Fibroblast of the conjunctiva (primary cell): ENCODE data around the gene POLRMT.
A peak's percentile ranks its signal among the peaks of the same experiment; 100 is the strongest.
"Not testable (repeated sequence)": the region's sequence is repeated elsewhere in the genome, so short reads cannot be mapped to it uniquely, and the experiment has no call there.

Experiments used
- DNase-seq: peaks from one replicate; pipeline ENCODE4 v3.0.0-alpha.2; 2010; ENCODE audit warnings: low read depth

POLRMT gene

DNA sequence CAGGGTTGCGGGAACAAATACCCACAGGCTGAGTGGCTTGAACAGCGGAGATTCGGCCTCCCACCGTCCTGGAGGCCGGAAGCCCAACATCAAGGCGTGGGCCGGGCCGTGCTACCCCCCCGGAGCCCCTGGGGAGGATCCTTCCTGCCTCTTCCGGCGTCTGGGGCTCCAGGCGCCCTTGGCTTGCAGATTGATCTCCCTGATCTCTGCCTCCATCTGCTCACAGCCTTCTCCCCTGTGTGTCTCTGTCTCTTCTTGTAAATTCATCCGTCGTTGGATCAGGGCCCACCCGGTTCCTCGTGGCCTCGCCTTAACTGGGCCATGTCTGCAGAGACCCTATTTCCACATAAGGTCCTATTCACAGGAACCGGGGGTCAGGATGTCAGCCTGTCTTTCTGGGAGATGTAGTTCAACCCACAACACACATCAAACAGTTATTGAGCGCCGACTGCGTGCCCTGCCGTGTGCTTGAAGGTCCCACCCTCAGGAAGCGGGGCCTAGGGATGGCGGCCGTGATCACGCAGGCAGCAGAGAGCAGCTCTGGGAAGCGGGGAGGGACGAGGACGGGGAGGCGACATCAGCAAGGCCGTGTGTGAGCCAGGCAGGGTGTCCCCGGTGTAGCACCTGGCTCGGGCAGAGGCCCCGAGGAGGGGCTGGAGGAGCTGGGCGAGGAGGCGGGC lies 22.4 kb downstream of the POLRMT start:
- peak; percentile 29 for DNase-seq

DNA sequence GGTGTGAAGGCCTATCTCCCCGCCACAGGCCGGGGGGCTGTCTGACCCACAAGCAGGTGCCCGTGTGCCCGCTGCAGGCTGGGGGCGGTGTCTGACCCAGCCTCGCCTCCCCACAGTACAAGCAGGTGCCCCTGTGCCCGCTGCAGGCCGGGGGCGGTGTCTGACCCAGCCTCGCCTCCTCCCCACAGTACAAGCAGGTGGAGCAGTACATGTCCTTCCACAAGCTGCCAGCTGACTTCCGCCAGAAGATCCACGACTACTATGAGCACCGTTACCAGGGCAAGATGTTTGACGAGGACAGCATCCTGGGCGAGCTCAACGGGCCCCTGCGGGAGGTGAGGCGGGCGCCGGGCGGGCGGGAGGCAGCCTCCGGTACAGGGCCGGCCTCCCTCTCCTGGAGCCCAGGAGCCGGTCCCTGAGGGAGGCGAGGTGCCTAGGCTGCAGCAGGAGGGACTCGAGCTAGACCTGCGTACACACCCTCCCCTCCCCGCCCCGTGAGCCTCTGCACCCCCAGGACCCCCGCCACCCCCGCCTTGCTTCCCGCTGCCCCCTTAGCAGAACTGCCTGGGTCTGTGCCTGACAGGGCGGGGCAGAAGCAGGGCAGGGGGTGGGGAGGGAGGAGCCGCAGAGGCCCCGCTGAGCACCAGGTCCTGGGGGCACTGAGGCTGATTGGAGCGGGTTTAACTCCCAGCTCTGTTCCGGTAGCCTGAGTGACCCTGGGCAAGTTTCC lies 23.1 kb downstream of the POLRMT start:
- DNase-seq: no peak

DNA sequence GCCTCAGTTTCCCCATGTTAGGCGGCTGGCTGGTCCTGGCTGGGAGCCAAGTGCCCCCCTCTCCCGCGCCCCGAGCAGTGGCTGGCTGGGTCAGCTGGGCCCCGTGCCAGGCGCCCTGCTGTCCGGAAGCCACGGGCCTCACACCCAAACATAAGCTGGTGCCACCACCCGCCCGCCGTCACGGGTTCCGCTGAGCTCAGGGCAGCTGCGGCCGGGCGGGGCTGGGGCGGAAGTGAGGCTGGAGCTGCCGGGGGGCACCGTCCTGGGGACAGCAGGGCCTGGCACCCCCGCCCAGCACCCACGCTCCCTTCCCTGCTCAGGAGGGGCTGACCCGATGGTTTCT lies 24.4 kb downstream of the POLRMT start:
- no peak for DNase-seq

DNA sequence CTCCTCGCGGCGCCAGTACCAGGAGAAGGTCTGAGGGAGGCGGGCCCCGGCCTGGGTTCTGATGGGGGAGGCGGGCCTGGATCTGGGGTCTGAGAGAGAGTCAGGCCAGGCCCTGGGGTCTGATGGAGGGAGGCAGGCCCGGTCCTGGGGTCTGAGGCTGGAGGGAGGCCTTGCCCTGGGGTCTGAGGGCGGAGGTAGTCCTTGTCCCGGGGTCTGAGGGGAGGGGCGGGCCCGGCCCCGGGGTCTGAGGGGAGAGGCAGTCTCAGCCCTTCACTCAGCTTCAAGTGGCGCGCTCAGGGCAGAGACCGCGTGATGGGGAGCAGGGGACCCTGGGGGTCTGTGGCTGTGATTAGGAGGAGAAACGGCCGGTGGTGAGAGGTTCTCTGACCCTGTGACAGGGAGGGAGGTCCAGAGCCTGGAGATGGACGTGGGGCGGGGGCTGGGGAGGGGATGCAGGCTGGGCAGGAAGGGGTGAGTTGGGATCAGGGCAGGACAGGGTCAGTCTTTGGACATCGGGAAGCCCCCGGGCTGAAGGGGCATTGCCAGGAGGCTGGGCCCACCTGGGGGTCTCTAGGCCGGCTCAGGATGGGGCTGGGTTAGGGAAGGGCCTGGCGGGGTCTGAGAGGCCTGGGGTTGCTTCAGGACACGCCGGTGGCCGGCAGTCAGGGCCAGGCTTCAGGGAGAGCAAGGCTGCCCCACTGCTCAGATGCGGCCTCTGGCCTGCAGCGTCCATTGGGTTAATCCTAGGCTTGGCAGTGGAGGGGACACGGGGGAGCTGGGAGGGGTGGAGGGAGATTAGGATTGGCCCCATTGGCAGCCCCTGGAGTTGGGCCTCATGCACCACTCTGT lies 25.0 kb downstream of the POLRMT start:
- DNase-seq: no peak

- no peak for DNase-seq
Observed at GRCh38 chr19:607301-608154, 25.8 kb downstream of the POLRMT start.

- not testable (repeated sequence) for DNase-seq
Observed at GRCh38 chr19:605061-605971, 28.0 kb downstream of the POLRMT start.

- no peak for DNase-seq
Observed at GRCh38 chr19:604355-604754, 29.0 kb downstream of the POLRMT start.

DNA sequence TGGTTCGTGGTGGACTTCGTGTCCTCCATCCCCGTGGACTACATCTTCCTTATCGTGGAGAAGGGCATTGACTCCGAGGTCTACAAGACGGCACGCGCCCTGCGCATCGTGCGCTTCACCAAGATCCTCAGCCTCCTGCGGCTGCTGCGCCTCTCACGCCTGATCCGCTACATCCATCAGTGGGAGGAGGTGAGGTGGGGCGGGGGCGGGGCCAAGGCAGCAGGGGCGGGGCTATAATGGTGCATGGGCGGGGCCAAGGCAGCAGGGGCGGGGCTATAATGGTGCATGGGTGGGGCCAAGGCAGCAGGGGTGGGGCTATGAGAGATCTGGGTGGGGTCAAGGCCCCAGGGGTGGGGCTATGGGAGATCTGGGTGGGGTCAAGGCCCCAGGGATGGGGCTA lies 29.6 kb downstream of the POLRMT start:
- not testable (repeated sequence) for DNase-seq

GRCh38 chr19:603302-603639 lies 30.1 kb downstream of the POLRMT start:
- not testable (repeated sequence) for DNase-seq

- no peak for DNase-seq
Observed at GRCh38 chr19:602391-603301, 30.7 kb downstream of the POLRMT start.

DNA sequence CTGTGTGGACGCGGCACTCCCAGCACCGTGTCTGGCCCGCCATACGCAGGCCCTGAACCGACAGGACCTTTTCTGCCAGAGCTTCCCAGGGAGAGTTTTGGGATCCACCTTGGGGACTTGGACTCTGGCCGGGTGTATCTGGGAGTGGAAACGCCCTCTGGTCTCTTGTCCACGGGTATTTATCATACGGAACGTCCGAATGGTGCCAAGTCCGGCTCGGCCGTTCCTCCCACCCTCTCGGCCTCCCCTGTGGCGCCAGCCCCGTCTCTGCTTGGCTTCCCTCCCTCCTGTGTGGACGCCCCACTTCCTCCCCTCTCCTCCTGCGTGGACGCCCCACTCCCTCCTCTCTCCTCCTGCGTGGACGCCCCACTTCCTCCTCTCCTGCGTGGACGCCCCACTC lies 31.5 kb downstream of the POLRMT start:
- no peak for DNase-seq

DNA sequence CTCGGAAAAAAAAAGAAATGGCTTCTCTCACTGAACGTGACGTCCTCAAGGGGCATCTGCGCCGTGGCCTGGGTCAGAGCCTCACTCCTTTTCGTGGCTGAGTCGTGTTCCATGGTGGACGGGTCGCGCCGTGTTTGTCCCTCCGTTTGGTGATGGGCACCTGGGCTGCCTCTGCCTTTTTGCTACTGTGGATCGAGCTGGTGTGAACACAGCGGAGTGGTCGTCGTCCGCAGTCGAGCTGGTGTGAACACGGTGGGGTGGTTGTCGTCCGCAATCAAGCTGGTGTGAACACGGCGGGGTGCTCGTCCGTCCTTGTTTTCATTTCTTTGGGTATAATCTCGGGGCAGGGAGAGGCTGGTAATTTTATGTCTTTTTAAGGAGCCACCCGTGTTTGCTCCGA lies 32.0 kb downstream of the POLRMT start:
- no peak for DNase-seq

- no peak for DNase-seq
Observed at GRCh38 chr19:597406-598315, 35.7 kb downstream of the POLRMT start.

GRCh38 chr19:596263-596655 lies 37.1 kb downstream of the POLRMT start:
- no peak for DNase-seq

DNA sequence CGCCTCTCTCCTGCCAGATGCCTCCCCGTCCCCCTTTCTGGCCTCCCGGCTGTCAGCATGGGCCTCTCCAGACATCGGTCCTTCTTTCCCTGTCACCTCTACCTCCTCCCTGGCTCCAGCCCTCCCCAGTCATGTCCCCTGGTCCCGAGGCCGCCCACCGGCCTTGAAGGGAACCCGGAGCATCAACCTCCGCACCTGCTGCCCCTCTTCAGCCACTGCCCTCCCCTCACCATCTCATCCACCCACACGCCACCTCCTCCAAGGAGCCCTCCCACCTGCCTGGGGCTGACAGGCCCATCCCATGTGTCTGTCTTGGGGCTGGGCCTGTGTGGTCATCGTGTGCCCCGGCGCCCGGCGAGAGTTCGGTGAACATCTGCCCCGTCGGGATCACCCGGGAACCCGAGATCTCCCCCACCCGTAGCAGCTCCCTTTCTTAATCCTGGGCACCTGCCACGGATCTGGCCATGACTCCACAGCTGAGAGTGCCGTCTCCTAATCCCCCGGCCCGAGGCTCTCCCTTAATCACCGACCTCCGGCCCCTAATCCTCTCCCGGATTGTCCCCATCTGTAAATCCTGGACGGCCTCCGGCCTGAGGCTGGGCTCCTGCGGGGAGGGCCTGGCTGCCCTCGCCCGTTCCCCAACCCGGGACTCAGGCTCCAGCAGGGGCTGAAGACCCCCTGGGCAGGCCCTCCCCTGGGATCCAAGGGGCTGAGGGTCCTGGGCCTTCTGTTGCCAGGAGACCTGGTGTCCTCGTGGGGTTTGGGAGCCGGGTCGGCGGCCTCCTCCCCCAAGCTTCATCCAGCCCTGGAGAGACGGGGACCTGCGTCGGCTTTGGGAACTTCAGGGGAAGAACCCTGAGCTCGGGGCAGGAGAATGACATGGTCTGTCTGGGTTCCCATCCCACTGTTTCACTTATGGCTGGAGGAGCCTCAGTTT lies 37.7 kb downstream of the POLRMT start:
- no peak for DNase-seq

DNA sequence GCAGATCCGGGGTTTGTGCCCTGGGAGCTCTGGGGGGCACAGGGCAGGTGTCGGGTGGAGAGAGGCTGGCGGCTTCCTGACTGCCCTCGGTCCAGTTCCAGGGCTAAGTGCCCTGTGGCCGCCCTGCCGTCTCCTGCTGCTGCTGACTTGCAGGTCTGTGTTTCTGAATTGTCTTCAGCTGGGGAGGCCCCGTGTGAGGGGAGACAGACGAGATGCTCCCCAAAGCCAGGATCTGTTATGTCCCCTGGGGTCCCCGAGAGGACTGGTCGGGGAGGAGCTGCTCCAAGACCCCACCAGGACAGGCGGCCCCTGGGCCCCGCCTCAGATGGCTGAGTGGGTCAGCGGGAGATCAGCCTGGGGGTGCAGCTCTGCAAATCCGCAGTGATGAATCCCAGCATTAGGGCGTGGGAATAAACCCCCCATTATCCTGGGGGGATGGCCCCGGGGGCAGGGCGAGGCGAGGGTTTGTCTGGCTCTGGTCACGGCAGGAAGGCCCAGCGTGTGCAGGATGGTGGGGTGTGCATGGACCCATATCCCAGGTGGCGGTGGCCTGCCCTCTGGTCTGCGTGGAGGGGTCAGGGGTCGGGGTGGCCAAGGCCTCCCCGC lies 39.0 kb downstream of the POLRMT start:
- no peak for DNase-seq

DNA sequence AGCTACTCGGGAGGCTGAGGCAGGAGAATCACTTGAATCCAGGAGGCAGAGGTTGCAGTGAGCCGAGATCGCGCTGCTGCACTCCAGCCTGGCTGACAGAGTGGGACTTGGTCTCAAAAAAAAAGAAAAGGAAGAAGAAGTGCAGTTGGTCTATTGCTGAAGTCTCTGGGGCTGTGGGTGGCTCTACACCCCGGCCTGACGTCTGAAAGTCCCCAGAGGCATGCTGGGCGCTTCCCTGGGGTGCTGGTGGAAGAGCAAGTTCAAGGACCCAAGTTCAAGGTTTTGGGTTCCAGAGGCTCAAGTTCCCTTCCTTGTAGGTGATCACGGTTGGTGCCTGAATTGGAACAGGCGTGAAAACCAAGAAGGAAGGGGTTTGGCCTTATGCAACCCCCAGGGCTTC lies 39.8 kb downstream of the POLRMT start:
- no peak for DNase-seq
